HL-60 (cell line): ENCODE measurements around the gene PXK.
A peak's percentile ranks its signal among the peaks of the same experiment; 100 is the strongest.

ENCODE experiments used
- DNase-seq, 2 experiments: peaks; one replicate each; pipeline ENCODE4 v3.0.0-alpha.2; 2010 to 2020; ENCODE audit warnings: low read depth in 1 of 2, low spot score in 1 of 2
- H3K27ac ChIP-seq: fragments of 250-450 bp; sonication (Bioruptor Pico); replicated peaks from 2 replicates; pipeline ENCODE4 v1.5.1; 2020; ENCODE audit warnings: mild to moderate bottlenecking, moderate library complexity
- H3K27me3 ChIP-seq: fragments of 250-450 bp; sonication (Bioruptor Pico); 2 replicates; pipeline ENCODE4 v1.5.1; 2021; ENCODE audit warnings: mild to moderate bottlenecking, moderate library complexity; ENCODE audit not compliant: insufficient read depth, poor library complexity, severe bottlenecking
- H3K4me3 ChIP-seq: replicated peaks from 2 replicates; pipeline ENCODE4 v1.5.1; 2011; ENCODE audit warnings: mild to moderate bottlenecking, control low read depth, low read length; ENCODE audit not compliant: insufficient read depth
- GABPA ChIP-seq: IDR thresholded peaks from 2 replicates; pipeline ENCODE4 v1.6.1; 2012; ENCODE audit warnings: low read depth
- POLR2AphosphoS5 ChIP-seq: IDR thresholded peaks from 2 replicates; pipeline ENCODE4 v1.6.1; 2012; ENCODE audit warnings: low read depth
- SPI1 ChIP-seq: IDR thresholded peaks from 2 replicates; pipeline ENCODE4 v1.6.1; 2012; ENCODE audit warnings: low read depth, mild to moderate bottlenecking, borderline replicate concordance
- TF ChIP-seq, protein P1 (sequence below): IDR thresholded peaks from 2 replicates; pipeline ENCODE4 v1.6.1; 2012; ENCODE audit warnings: low read depth; ENCODE audit not compliant: insufficient replicate concordance
- TF ChIP-seq, protein P2 (sequence below): IDR thresholded peaks from one replicate; pipeline ENCODE4 v1.5.1; 2011; ENCODE audit warnings: low read length, control low read depth, inconsistent platforms; ENCODE audit not compliant: insufficient read depth

Gene PXK

DNA sequence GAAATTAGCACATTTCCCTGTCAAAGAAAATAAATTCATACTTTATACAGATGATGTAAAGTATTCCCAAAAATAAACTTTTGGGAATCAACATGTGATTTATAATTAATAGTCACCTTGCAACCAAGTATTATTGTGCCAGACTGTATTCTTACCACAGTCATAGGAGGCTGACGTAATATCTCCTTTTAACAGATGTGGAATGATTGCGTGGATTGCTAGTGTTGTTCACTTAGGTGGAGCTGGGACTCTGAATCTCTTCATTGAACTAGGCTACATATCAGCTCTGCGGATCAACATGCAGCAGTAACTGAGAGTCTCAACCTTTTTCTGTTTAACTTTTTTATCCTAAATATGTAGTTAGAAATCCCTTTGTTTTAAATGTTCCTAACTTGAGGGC lies 37.2 kb downstream of the PXK start:
- no peak for DNase-seq
- 0 out of 2 replicates have a peak overlapping the region, but pooled peaks have one; percentile 16 for H3K27ac ChIP-seq
- H3K4me3 ChIP-seq, result no peak overlapping the region
- TF ChIP-seq, protein P1, sequence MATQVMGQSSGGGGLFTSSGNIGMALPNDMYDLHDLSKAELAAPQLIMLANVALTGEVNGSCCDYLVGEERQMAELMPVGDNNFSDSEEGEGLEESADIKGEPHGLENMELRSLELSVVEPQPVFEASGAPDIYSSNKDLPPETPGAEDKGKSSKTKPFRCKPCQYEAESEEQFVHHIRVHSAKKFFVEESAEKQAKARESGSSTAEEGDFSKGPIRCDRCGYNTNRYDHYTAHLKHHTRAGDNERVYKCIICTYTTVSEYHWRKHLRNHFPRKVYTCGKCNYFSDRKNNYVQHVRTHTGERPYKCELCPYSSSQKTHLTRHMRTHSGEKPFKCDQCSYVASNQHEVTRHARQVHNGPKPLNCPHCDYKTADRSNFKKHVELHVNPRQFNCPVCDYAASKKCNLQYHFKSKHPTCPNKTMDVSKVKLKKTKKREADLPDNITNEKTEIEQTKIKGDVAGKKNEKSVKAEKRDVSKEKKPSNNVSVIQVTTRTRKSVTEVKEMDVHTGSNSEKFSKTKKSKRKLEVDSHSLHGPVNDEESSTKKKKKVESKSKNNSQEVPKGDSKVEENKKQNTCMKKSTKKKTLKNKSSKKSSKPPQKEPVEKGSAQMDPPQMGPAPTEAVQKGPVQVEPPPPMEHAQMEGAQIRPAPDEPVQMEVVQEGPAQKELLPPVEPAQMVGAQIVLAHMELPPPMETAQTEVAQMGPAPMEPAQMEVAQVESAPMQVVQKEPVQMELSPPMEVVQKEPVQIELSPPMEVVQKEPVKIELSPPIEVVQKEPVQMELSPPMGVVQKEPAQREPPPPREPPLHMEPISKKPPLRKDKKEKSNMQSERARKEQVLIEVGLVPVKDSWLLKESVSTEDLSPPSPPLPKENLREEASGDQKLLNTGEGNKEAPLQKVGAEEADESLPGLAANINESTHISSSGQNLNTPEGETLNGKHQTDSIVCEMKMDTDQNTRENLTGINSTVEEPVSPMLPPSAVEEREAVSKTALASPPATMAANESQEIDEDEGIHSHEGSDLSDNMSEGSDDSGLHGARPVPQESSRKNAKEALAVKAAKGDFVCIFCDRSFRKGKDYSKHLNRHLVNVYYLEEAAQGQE, result no peak
- TF ChIP-seq POLR2AphosphoS5, result no peak
- no peak for TF ChIP-seq SPI1
- TF ChIP-seq, protein P2, sequence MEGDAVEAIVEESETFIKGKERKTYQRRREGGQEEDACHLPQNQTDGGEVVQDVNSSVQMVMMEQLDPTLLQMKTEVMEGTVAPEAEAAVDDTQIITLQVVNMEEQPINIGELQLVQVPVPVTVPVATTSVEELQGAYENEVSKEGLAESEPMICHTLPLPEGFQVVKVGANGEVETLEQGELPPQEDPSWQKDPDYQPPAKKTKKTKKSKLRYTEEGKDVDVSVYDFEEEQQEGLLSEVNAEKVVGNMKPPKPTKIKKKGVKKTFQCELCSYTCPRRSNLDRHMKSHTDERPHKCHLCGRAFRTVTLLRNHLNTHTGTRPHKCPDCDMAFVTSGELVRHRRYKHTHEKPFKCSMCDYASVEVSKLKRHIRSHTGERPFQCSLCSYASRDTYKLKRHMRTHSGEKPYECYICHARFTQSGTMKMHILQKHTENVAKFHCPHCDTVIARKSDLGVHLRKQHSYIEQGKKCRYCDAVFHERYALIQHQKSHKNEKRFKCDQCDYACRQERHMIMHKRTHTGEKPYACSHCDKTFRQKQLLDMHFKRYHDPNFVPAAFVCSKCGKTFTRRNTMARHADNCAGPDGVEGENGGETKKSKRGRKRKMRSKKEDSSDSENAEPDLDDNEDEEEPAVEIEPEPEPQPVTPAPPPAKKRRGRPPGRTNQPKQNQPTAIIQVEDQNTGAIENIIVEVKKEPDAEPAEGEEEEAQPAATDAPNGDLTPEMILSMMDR, result no peak
- no peak for TF ChIP-seq GABPA
- H3K27me3 ChIP-seq, result no peaks in the 10 kb centered on the region

DNA sequence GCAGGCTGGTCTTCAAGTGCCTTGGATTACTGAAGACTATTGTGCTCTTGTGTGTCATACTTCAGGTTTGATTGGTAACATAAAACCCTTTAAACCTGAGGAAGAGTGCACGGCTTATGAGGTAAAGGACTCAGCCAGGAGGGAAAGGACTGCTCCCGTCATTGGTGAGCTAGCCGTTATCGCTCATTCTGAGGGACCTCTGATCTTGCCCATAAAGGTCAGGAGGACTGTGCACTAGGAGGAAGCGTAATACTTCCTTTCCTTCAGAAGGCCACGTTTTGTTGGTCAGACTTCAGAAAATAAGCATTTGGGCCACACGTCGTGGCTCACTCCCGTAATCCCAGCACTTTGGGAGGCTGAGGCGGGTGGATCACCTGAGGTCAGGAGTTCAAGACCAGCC lies 37.7 kb downstream of the PXK start:
- no peaks in the 10 kb centered on the region for H3K27me3 ChIP-seq

DNA sequence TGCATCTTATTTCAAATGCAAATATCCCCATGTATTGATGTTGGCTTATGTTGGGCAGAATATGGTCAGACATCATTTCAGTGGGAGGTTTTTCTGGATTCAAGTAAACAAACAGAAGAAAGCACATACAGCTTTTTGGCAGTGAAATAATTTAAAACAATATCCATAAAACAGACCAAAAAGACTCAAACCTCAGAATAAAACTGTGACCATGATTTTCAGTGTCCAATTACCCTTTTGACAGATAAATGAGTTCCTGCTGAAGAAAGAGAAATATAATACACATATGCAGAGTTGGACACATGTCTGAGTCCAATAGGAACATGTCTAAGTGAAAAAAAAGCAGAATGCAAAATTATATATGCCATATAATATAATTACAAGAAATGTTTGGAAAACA lies 39.1 kb downstream of the PXK start:
- no peak for DNase-seq
- Histone ChIP-seq H3K27me3 (no peaks in the 10 kb centered on the region), H3K4me3 (no peak overlapping the region), H3K27ac (no peak overlapping the region)
- TF ChIP-seq, protein P2, result no peak
- TF ChIP-seq SPI1, result no peak
- TF ChIP-seq POLR2AphosphoS5, result no peak
- TF ChIP-seq, protein P1, result no peak
- no peak for TF ChIP-seq GABPA

More for the DNA sequence above, 37.7 kb downstream of the PXK start:
- H3K4me3 ChIP-seq, result no peak overlapping the region
- peak overlapping the region; percentile 16; the same call in 1 of the 2 replicates for H3K27ac ChIP-seq
- TF ChIP-seq POLR2AphosphoS5 (peak; percentile 11; the same call in 1 of the 2 replicates), SPI1 (no peak)
- no peak for DNase-seq

DNA sequence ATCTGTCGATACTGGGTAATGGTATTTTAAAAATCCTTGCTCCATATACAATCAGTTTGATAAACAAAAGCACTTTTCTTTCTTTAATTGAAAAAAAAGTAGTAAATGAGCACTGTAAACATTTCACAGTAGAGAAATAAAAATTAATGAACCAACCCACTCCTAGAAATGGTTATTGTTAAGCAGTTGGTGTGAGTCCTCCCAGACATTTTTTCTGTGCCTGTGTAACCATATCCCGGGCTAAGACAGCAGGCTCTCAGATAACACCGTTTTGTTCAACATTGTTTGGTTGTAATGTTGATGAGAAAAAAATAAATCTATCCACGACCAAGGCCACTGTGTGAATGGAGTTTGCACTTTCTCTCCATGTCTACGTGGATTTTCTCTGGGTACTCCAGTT lies 42.6 kb downstream of the PXK start:
- H3K27ac ChIP-seq, result no peak overlapping the region
- no peak overlapping the region for H3K4me3 ChIP-seq
- TF ChIP-seq POLR2AphosphoS5, result no peak
- TF ChIP-seq, protein P2, result no peak
- H3K27me3 ChIP-seq, result no peaks in the 10 kb centered on the region
- DNase-seq, result no peak
